HG03521 (cell line): ENCODE results near the gene FAM163A.
"Not testable (repeated sequence)": the region's sequence is repeated elsewhere in the genome, so short reads cannot be mapped to it uniquely, and the experiment has no call there.

ENCODE experiments used
- ATAC-seq: cut with Tn5 transposase; IDR thresholded peaks from one replicate; pipeline ENCODE4 v1.9.1; 2021; ENCODE audit warnings: mild to moderate bottlenecking, moderate library complexity; ENCODE audit not compliant: unreplicated experiment

FAM163A gene

GRCh38 chr1:179836686-179837445, 93.8 kb downstream of the FAM163A start:
- ATAC-seq = not testable (repeated sequence)

GRCh38 chr1:179840107-179840506, 97.0 kb downstream of the FAM163A start:
- no peak for ATAC-seq

GRCh38 chr1:179848233-179848632, 105.1 kb downstream of the FAM163A start:
- ATAC-seq = no peak

GRCh38 chr1:179853102-179853501, 110.0 kb downstream of the FAM163A start:
- no peak for ATAC-seq

GRCh38 chr1:179855831-179856230, 112.7 kb downstream of the FAM163A start:
- not testable (repeated sequence) for ATAC-seq

GRCh38 chr1:179856296-179856695, 113.2 kb downstream of the FAM163A start:
- ATAC-seq = no peak

- no peak for ATAC-seq
These were observed 113.9 kb downstream of the FAM163A start for GRCh38 chr1:179857009-179857408.

- no peak for ATAC-seq
These were observed 117.6 kb downstream of the FAM163A start for GRCh38 chr1:179860652-179861051.

- ATAC-seq = no peak
These were observed 122.3 kb downstream of the FAM163A start for GRCh38 chr1:179865377-179865776.
